COR-L47 (cell line): Measurements from ENCODE around the gene PROM2.

Experiments used
- DNase-seq: peaks from one replicate; lab custom pipeline; 2025; lab: John Stamatoyannopoulos, UW

The PROM2 gene

GRCh38 chr2:95285542-95285932 is 11.3 kb downstream of the PROM2 start:
- no peak for DNase-seq

GRCh38 chr2:95287336-95287735 is 13.1 kb downstream of the PROM2 start:
- DNase-seq: no peak

GRCh38 chr2:95287806-95288205 is 13.6 kb downstream of the PROM2 start:
- DNase-seq: no peak

- peak; percentile 51 for DNase-seq
Observed at GRCh38 chr2:95289253-95289652, 15.0 kb downstream of the PROM2 start.

- DNase-seq: no peak
Observed at GRCh38 chr2:95291222-95291621, 17.0 kb downstream of the PROM2 start.

GRCh38 chr2:95292623-95293260 is 18.5 kb downstream of the PROM2 start:
- no peak for DNase-seq

- no peak for DNase-seq
Observed at GRCh38 chr2:95294579-95295250, 20.5 kb downstream of the PROM2 start.

- no peak for DNase-seq
Observed at GRCh38 chr2:95295376-95295775, 21.1 kb downstream of the PROM2 start.

- peak; percentile 96 for DNase-seq
Observed at GRCh38 chr2:95296011-95296410, 21.8 kb downstream of the PROM2 start.

GRCh38 chr2:95296880-95297487 is 22.7 kb downstream of the PROM2 start, which contains the start of gene KCNIP3:
Gene KCNIP3, plus strand, starts transcription at chr2:95297347. Its CDS starts 92 bp downstream, at chr2:95297439.
- DNase-seq: peak; percentile 82

- no peak for DNase-seq
Observed at GRCh38 chr2:95297639-95298395, 23.6 kb downstream of the PROM2 start.

- DNase-seq: no peak
Observed at GRCh38 chr2:95298486-95299111, 24.4 kb downstream of the PROM2 start.

GRCh38 chr2:95299961-95300360 is 25.7 kb downstream of the PROM2 start:
- DNase-seq: no peak

GRCh38 chr2:95300450-95300849 is 26.2 kb downstream of the PROM2 start:
- DNase-seq: peak; percentile 88

GRCh38 chr2:95301186-95301585 is 26.9 kb downstream of the PROM2 start:
- no peak for DNase-seq

- DNase-seq: no peak
Observed at GRCh38 chr2:95301876-95302641, 27.8 kb downstream of the PROM2 start.

GRCh38 chr2:95303191-95303919 is 29.1 kb downstream of the PROM2 start:
- DNase-seq: no peak

GRCh38 chr2:95305380-95306061 is 31.3 kb downstream of the PROM2 start:
- peak; percentile 65 for DNase-seq

GRCh38 chr2:95306336-95306895 is 32.2 kb downstream of the PROM2 start:
- DNase-seq: no peak

- no peak for DNase-seq
Observed at GRCh38 chr2:95307036-95307435, 32.8 kb downstream of the PROM2 start.
